GM12878 (cell line): ENCODE results near the gene ERCC1. TPM values are rescaled to one million over a fixed set of nuclear protein-coding genes. Genes with fewer than 3 reads are reported as not detected.
A peak's percentile ranks its signal among the peaks of the same experiment; 100 is the strongest.

ENCODE experiments used
- ATAC-seq: fragments of 200-7000 bp; cut with Tn5 transposase; 3 replicates; pipeline ENCODE4 v1.9.1; 2020; ENCODE audit warnings: mild to moderate bottlenecking, moderate library complexity
- BruUV-seq: library from RNA; stranded (reverse); fragments of 400-500 nt; replicated peaks from 2 replicates; lab custom pipeline; 2021; lab: Mats Ljungman, UMichigan
- CTCF ChIA-PET: fragments of 300-600 bp; sonication (Branson Sonifier 250); formaldehyde crosslinking; extraction: SDS; loops from one replicate; lab custom pipeline; 2021; ENCODE audit warnings: inconsistent platforms; lab: Yijun Ruan, JAX
- POLR2A ChIA-PET: fragments of 350-600 bp; formaldehyde crosslinking; extraction: SDS; loops from one replicate; lab custom pipeline; 2021; ENCODE audit warnings: inconsistent platforms; lab: Charles Lee
- RAD21 ChIA-PET: fragments of 300-600 bp; sonication (Branson Sonifier 250); formaldehyde crosslinking; loops from one replicate; lab custom pipeline; 2023; ENCODE audit warnings: antibody characterized with exemption; ENCODE audit not compliant: unreplicated experiment; lab: Charles Lee
- SMC1A ChIA-PET: fragments of 300-600 bp; sonication (Branson Sonifier 250); formaldehyde crosslinking; loops from one replicate; lab custom pipeline; 2023; ENCODE audit not compliant: unreplicated experiment, uncharacterized antibody; lab: Charles Lee
- DNase-seq: peaks from one replicate; pipeline ENCODE4 v3.0.0-alpha.2; 2011; ENCODE audit warnings: low read depth, low spot score
- FAIRE-seq: peaks from 3 replicates; lab custom pipeline; 2011; peaks lifted over from hg19 to GRCh38; lab: Jason Lieb, UNC
- H2AFZ ChIP-seq: 2 replicates; pipeline ENCODE4 v1.6.0; 2011; ENCODE audit warnings: low read depth, low read length, control low read depth; ENCODE audit not compliant: control insufficient read depth
- H3K27ac ChIP-seq: 2 replicates; pipeline ENCODE4 v1.5.1; 2011; ENCODE audit warnings: control low read depth; ENCODE audit not compliant: control insufficient read depth, insufficient read depth
- H3K27me3 ChIP-seq, 2 experiments: replicated peaks in 1 of 2; 2 replicates each; pipeline versions ENCODE4 v1.6.0 to v1.6.1; 2011; ENCODE audit warnings: low read length in 1 of 2; ENCODE audit not compliant: control insufficient read depth in 2 of 2, insufficient read depth in 2 of 2
- H3K36me3 ChIP-seq, 2 experiments: 2 replicates each; pipeline ENCODE4 v1.5.1; 2011; ENCODE audit warnings: low read length in 1 of 2; ENCODE audit not compliant: control insufficient read depth in 2 of 2, insufficient read depth in 2 of 2
- H3K4me1 ChIP-seq: 2 replicates; pipeline ENCODE4 v1.6.1; 2011; ENCODE audit warnings: mild to moderate bottlenecking, low read length, moderate library complexity, mixed read lengths; ENCODE audit not compliant: control insufficient read depth, insufficient read depth
- H3K4me2 ChIP-seq: 2 replicates; pipeline ENCODE4 v1.6.0; 2011; ENCODE audit warnings: control low read depth; ENCODE audit not compliant: control insufficient read depth, insufficient read depth
- H3K4me3 ChIP-seq: fragments of 200-600 bp; sonication (generic); 2 replicates; pipeline ENCODE4 v1.5.1; 2016
- H3K79me2 ChIP-seq: 2 replicates; pipeline ENCODE4 v1.6.0; 2011; ENCODE audit warnings: low read length; ENCODE audit not compliant: control insufficient read depth, insufficient read depth
- H3K9ac ChIP-seq: 2 replicates; pipeline ENCODE4 v1.8.0; 2011; ENCODE audit warnings: low read length, control low read depth, mixed read lengths; ENCODE audit not compliant: control insufficient read depth, insufficient read depth
- H3K9me3 ChIP-seq: replicated peaks from 3 replicates; pipeline ENCODE4 v1.5.1; 2011; ENCODE audit warnings: mild to moderate bottlenecking, low read length; ENCODE audit not compliant: control insufficient read depth, insufficient read depth
- H4K20me1 ChIP-seq: 2 replicates; pipeline ENCODE4 v1.6.0; 2011; ENCODE audit not compliant: control insufficient read depth, insufficient read depth
- BACH1 ChIP-seq: fragments of 450-650 bp; IDR thresholded peaks from 2 replicates; pipeline ENCODE4 v1.6.1; 2017; ENCODE audit warnings: mild to moderate bottlenecking, borderline replicate concordance
- BCLAF1 ChIP-seq: fragments of 450-650 bp; IDR thresholded peaks from 2 replicates; pipeline ENCODE4 v1.6.1; 2017; ENCODE audit warnings: antibody characterized with exemption, mild to moderate bottlenecking, moderate library complexity
- BMI1 ChIP-seq: fragments of 450-650 bp; IDR thresholded peaks from 2 replicates; pipeline ENCODE4 v1.6.1; 2016; ENCODE audit warnings: mild to moderate bottlenecking, moderate library complexity, borderline replicate concordance
- BRCA1 ChIP-seq: IDR thresholded peaks from 2 replicates; pipeline ENCODE4 v1.6.1; 2011; ENCODE audit warnings: low read depth, low read length, improper control_type of control experiment
- ESRRA ChIP-seq: IDR thresholded peaks from 2 replicates; pipeline ENCODE4 v1.6.1; 2012; ENCODE audit warnings: mild to moderate bottlenecking, low read length, improper control_type of control experiment
- FOXM1 ChIP-seq: IDR thresholded peaks from 2 replicates; pipeline ENCODE4 v1.6.1; 2012; ENCODE audit warnings: low read depth, mild to moderate bottlenecking, inconsistent platforms, low read length, moderate library complexity
- HCFC1 ChIP-seq: fragments of 150-350 bp; IDR thresholded peaks from 2 replicates; pipeline ENCODE4 v1.6.1; 2014; ENCODE audit warnings: low read length
- IRF5 ChIP-seq: fragments of 450-650 bp; IDR thresholded peaks from 2 replicates; pipeline ENCODE4 v1.6.1; 2017; ENCODE audit warnings: borderline replicate concordance
- RAD51 ChIP-seq: fragments of 450-650 bp; IDR thresholded peaks from 2 replicates; pipeline ENCODE4 v1.6.1; 2016; ENCODE audit warnings: moderate library complexity, mild to moderate bottlenecking, inconsistent platforms
- RUNX3 ChIP-seq: IDR thresholded peaks from 2 replicates; pipeline ENCODE4 v1.6.1; 2012; ENCODE audit warnings: low read length, inconsistent platforms
- SKIL ChIP-seq: fragments of 450-650 bp; IDR thresholded peaks from 2 replicates; pipeline ENCODE4 v1.6.1; 2017; ENCODE audit warnings: mild to moderate bottlenecking, low read depth, inconsistent platforms; ENCODE audit not compliant: poor library complexity, severe bottlenecking
- SMAD1 ChIP-seq: fragments of 450-650 bp; IDR thresholded peaks from 2 replicates; pipeline ENCODE4 v1.6.1; 2018; ENCODE audit warnings: mild to moderate bottlenecking, low read depth; ENCODE audit not compliant: partially characterized antibody
- SMARCA5 ChIP-seq: fragments of 450-650 bp; IDR thresholded peaks from 2 replicates; pipeline ENCODE4 v1.6.1; 2017; ENCODE audit warnings: mild to moderate bottlenecking
- SPI1 ChIP-seq: IDR thresholded peaks from 2 replicates; pipeline ENCODE4 v1.6.1; 2011; ENCODE audit warnings: low read depth, mild to moderate bottlenecking, low read length, moderate library complexity, borderline replicate concordance; ENCODE audit not compliant: insufficient read depth
- TCF7 ChIP-seq: IDR thresholded peaks from 2 replicates; pipeline ENCODE4 v1.6.1; 2014; ENCODE audit warnings: antibody characterized with exemption, borderline replicate concordance
- YBX1 ChIP-seq: fragments of 450-650 bp; IDR thresholded peaks from 2 replicates; pipeline ENCODE4 v1.6.1; 2016; ENCODE audit warnings: antibody characterized with exemption
- ZZZ3 ChIP-seq: IDR thresholded peaks from 2 replicates; pipeline ENCODE4 v1.6.1; 2011; ENCODE audit warnings: low read depth; ENCODE audit not compliant: control insufficient read depth, insufficient read length
- WGBS: methylation state at CpG from one replicate; pipeline ENCODE4 v1.1.6; 2016; ENCODE audit warnings: low lambda C conversion rate; ENCODE audit not compliant: insufficient replicate concordance, insufficient coverage; ENCODE audit errors: missing lambda C conversion rate; 5-methylcytosine and 5-hydroxymethylcytosine counted together
- in situ Hi-C: fragments of 300-500 bp; cut with MboI; formaldehyde crosslinking; loops from 9 replicates; pipeline ENCODE4 v1.14.3; 2018; ENCODE audit warnings: mixed read lengths
- intact Hi-C: fragments of 100-400 bp; cut with micrococcal nuclease; formaldehyde crosslinking; loops from one replicate; pipeline ENCODE4 v1.14.2; 2022; ENCODE audit not compliant: unreplicated experiment
- polyA plus RNA-seq, 11 experiments: library from polyadenylated mRNA; depleted of rRNA in 4 of 11; unstranded in 6 of 11; stranded (reverse) in 5 of 11; fragments of >200 nt; fragmentation: Nextera tagmentation in 4 of 11; fragmentation: Illumina TruSeq in 1 of 11; extraction: Ambion mirVana in 4 of 11; extraction: Trizol in 1 of 11; gene quantifications; 1 replicate in 1 of 11; 2 replicates in 10 of 11; pipeline versions ENCODE4 v1.2.1 to v1.2.3, GENCODE V29; 2011 to 2016; ENCODE audit warnings: inconsistent platforms in 2 of 11, missing spikeins in 2 of 11, low read depth in 1 of 11
- total RNA-seq, 4 experiments: library from RNA; depleted of rRNA in 3 of 4; stranded (reverse); fragments of >200 nt in 3 of 4; fragmentation: Illumina TruSeq in 1 of 4; extraction: Trizol in 1 of 4; gene quantifications; 2 replicates each; pipeline versions ENCODE4 v1.2.1 to v1.2.3, GENCODE V29; 2013 to 2021

Gene ERCC1
- total and polyA plus RNA-seq, 10 of the 15 experiments (the other 5 are each of a cell fraction or from before 2014, with no cell fraction given) = 14.7 to 104 (median 61.1) TPM

GRCh38 chr19:45469132-45469944 is 45.6 kb upstream of the ERCC1 start:
- H2AFZ ChIP-seq = peak overlapping the region; percentile 96
- intact Hi-C loops (loop anchor here (2.0 kb wide), 1 partner anchor 19 kb away; no protein-coding TSS in a partner anchor), in situ Hi-C loops (loop anchor here (25.0 kb wide), 1 partner anchor 1707 kb away; the partner anchor contains the start of gene SMG9)
- H4K20me1 ChIP-seq = peaks cover 3% of the 10 kb centered on the region; the same call in 1 of the 2 replicates
- peak overlapping the region; percentile 82 for H3K4me3 ChIP-seq
- no peaks in the 10 kb centered on the region for H3K79me2 ChIP-seq
- DNase-seq (peak; percentile 78), ATAC-seq (peak; percentile 87), FAIRE-seq (peak; percentile 99)
- H3K36me3 ChIP-seq = no peaks in the 10 kb centered on the region
- H3K27me3 ChIP-seq = peaks cover 0 to 2% of the 10 kb centered on the region in 2 experiments; a peak in 2 of 4 replicates
- H3K9me3 ChIP-seq = no peaks in the 10 kb centered on the region
- peak overlapping the region; percentile 79 for H3K9ac ChIP-seq
- peaks cover 14% of the 10 kb centered on the region for H3K4me1 ChIP-seq
- H3K4me2 ChIP-seq = peak overlapping the region; percentile 100
- ChIA-PET CTCF (interaction anchor here (0.6 to 5.2 kb wide), 12 partner anchors 9 to 329 kb away, joined by 3 to 71 read pairs (median 6); no protein-coding TSS in a partner anchor), RAD21 (interaction anchor here (0.5 to 4.3 kb wide), 12 partner anchors 8 to 172 kb away, joined by 3 to 64 read pairs (median 4); partner anchors contain the start of gene PPP1R13L), SMC1A (interaction anchor here (0.8 to 4.8 kb wide), 9 partner anchors 9 to 174 kb away, joined by 3 to 52 read pairs (median 3); no protein-coding TSS in a partner anchor), POLR2A (interaction anchor here (0.6 to 2.3 kb wide), 22 partner anchors 10 to 351 kb away, joined by 3 to 13 read pairs (median 4); partner anchors contain the start of genes ERCC1, PPP1R13L and QPCTL)
- H3K27ac ChIP-seq = peak overlapping the region; percentile 91
- WGBS = 1% methylated on average over 66 of the region's 66 CpGs
- no TSS peak for BruUV-seq
- TF ChIP-seq SPI1 = no peak
- peak; percentile 44; the same call in 1 of the 2 replicates for TF ChIP-seq BMI1
- no peak; the same call in 1 of the 2 replicates for TF ChIP-seq FOXM1
- TF ChIP-seq BRCA1 = no peak
- peak; percentile 41; the same call in 1 of the 2 replicates for TF ChIP-seq RAD51
- no peak for TF ChIP-seq RUNX3
- TF ChIP-seq BCLAF1 = no peak
- peak; percentile 91 for TF ChIP-seq SMARCA5
- TF ChIP-seq HCFC1 = peak; percentile 12; the same call in 1 of the 2 replicates
- peak; percentile 63 for TF ChIP-seq BACH1
- TF ChIP-seq ZZZ3 = no peak
- TF ChIP-seq IRF5 = no peak
- TF ChIP-seq ESRRA = no peak
- peak; percentile 72 for TF ChIP-seq SMAD1
- no peak for TF ChIP-seq YBX1
- no peak for TF ChIP-seq SKIL
- no peak for TF ChIP-seq TCF7
